Astrocyte of the cerebellum (primary cell): Measurements from ENCODE around the gene WNK2.
"Not testable (repeated sequence)": the region's sequence is repeated elsewhere in the genome, so short reads cannot be mapped to it uniquely, and the experiment has no call there.

ENCODE experiments used
- DNase-seq: peaks from one replicate; pipeline ENCODE4 v3.0.0-alpha.2; 2011; ENCODE audit warnings: low read depth
- H3K4me3 ChIP-seq: 2 replicates; pipeline ENCODE4 v1.5.1; 2011; ENCODE audit warnings: mild to moderate bottlenecking, low read depth, low read length, moderate library complexity
- CTCF ChIP-seq: IDR thresholded peaks from 2 replicates; pipeline ENCODE4 v1.5.1; 2012; ENCODE audit warnings: low read length, low read depth, moderate library complexity, mild to moderate bottlenecking; ENCODE audit errors: missing control alignments
- in situ Hi-C: cut with HindIII; loops from 2 replicates; pipeline ENCODE4 v1.10.0; 2017; ENCODE audit warnings: low sequenced_read_pairs

The WNK2 gene

DNA sequence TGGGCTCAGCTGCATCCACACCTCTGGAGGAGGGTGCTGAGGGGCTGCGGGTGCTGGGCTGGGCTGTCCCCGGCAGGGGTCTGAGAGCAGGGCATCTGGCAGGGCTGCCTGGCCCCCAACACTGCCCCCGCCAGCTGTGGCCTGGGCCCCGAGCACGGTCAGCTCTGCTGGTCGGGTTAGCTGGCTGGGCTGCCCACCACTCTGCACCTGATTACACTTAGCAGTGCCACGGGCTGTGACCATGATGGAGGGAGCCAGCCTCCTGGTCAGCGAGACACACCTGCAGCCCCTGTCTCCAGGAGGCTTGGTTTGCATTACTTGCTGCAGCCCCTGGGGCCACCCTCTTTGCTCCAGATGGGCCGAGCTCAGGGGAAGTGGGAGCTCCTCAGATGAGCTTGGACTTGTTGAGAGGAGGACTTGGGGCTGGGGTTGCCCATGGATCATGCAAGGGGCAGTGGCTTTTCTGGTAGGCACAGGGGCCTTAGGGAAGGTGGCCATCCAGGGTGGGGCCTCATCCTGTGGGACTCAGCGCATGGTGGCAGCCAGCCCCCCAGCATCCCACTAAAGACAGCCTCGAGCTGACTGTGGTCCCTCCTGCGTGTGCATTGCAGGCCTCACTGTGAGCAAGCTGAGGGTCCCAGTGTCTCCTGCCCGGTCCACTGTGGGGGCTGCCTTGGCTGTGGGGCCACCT, 135.5 kb downstream of the WNK2 start:
- no peak for TF ChIP-seq CTCF
- no peak overlapping the region for H3K4me3 ChIP-seq
- in situ Hi-C loops: no loop called here
- no peak for DNase-seq

- no peak for TF ChIP-seq CTCF
- no peak for DNase-seq
- in situ Hi-C loops: no loop called here
- no peak overlapping the region for H3K4me3 ChIP-seq
Measured at GRCh38 chr9:93319992-93320500, 136.1 kb downstream of the WNK2 start.

DNA sequence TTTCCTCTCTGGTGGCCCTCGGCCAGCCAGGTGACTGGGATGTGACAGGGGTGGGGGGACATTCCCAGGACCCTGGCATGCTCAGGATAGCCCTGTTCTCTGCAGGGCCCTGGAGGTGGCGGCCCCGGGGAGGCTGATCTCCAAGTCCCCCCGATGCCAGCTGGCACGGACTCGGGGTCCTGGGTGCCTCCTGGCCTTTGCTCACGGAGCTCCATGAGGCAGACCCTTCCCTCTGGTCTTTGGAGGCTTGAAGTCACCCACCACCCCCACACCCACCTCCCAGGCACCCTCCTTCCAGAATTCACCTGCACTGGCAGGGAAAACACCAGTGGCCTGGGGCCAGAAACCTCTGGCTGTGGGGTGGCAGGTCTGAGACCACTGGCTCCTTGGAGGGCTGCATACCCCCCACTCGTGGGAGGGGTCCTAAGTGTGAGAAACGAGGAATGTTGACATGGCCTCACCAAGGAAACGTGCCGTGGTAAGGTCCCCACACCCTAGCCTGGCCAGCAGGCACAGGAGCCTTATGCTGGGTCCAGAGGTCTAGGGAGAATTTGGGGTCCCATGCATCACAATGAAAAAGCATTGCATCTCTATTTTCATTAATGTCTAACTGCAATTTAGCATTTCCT, 136.8 kb downstream of the WNK2 start:
- in situ Hi-C loops: no loop called here
- no peak for DNase-seq
- TF ChIP-seq CTCF: no peak
- H3K4me3 ChIP-seq: no peak overlapping the region

- no peak for DNase-seq
- in situ Hi-C loops: no loop called here
- no peak overlapping the region for H3K4me3 ChIP-seq
- TF ChIP-seq CTCF: no peak
Measured at GRCh38 chr9:93321220-93321610, 137.3 kb downstream of the WNK2 start.

GRCh38 chr9:93323446-93323954, 139.6 kb downstream of the WNK2 start:
- H3K4me3 ChIP-seq, DNase-seq, in situ Hi-C loops: not testable (repeated sequence)

DNA sequence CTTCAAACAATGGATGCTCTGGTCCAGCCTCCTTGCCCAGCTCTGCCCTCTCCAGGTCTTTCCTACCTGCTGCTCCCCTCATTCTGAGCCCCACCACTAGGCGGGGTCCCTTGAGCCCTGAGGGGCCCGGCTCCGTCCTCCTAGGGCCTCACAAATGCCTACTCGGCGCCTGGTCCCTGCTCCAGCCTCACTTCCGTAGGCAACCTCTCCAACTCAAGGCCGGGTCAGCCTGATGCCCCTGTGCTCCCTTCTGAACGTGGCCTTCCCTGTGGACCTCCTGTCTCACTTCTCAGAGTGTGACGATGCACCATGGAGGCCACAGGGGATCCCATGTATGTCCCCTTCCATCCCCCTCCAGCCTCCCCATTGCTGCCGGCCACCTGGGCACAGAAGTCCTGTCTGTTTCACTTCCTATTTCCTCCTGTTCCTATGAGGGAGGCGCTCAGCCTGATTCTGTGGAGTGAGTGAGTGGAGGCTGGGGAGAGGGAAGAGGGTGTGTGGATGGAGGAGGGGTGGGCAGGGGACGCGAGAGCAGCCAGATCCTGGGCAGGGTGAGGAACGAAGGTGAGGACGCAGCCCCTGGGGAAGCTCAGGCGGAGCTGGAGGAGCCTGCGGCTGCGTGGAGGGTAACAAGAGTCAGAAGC, 140.4 kb downstream of the WNK2 start:
- no peak overlapping the region for H3K4me3 ChIP-seq
- no peak for TF ChIP-seq CTCF
- DNase-seq: no peak
- in situ Hi-C loops: no loop called here
